Forelimb muscle (tissue), 1 donor: ENCODE results near the gene CRYZL1. TPM values are rescaled to one million over a fixed set of nuclear protein-coding genes. Genes with fewer than 3 reads are reported as not detected.

Source experiments
- DNase-seq: peaks from one replicate; pipeline ENCODE4 v3.0.0-alpha.2; 2013; ENCODE audit warnings: low read depth
- polyA plus RNA-seq: library from polyadenylated mRNA; unstranded; fragments of 120-200 nt; gene quantifications from one replicate; pipeline ENCODE4 v1.2.1, GENCODE V29; 2013; ENCODE audit not compliant: insufficient read length

The CRYZL1 gene
- polyA plus RNA-seq, 1 donor = 28.8 TPM

- DNase-seq = no peak
Observed at GRCh38 chr21:33561373-33561772, 80.2 kb downstream of the CRYZL1 start.

GRCh38 chr21:33560965-33561364 lies 80.6 kb downstream of the CRYZL1 start:
- DNase-seq = no peak

- no peak for DNase-seq
Observed at GRCh38 chr21:33559813-33560212, 81.7 kb downstream of the CRYZL1 start.

GRCh38 chr21:33558777-33559421 lies 82.6 kb downstream of the CRYZL1 start:
- DNase-seq = no peak

- DNase-seq = no peak
Observed at GRCh38 chr21:33557447-33557846, 84.1 kb downstream of the CRYZL1 start.

- DNase-seq = no peak
Observed at GRCh38 chr21:33554982-33555344, 86.6 kb downstream of the CRYZL1 start.

- no peak for DNase-seq
Observed at GRCh38 chr21:33554236-33554981, 87.1 kb downstream of the CRYZL1 start.

GRCh38 chr21:33552999-33553598 lies 88.4 kb downstream of the CRYZL1 start:
- no peak for DNase-seq

GRCh38 chr21:33552093-33552998 lies 89.2 kb downstream of the CRYZL1 start:
- no peak for DNase-seq

GRCh38 chr21:33551664-33552063 lies 89.9 kb downstream of the CRYZL1 start:
- no peak for DNase-seq

- DNase-seq = no peak
Observed at GRCh38 chr21:33550772-33551660, 90.5 kb downstream of the CRYZL1 start.

GRCh38 chr21:33549848-33550771 lies 91.4 kb downstream of the CRYZL1 start:
- no peak for DNase-seq

- no peak for DNase-seq
Observed at GRCh38 chr21:33546086-33546485, 95.5 kb downstream of the CRYZL1 start.

GRCh38 chr21:33544451-33545195 lies 96.9 kb downstream of the CRYZL1 start:
- DNase-seq = no peak

GRCh38 chr21:33543505-33544129 lies 97.9 kb downstream of the CRYZL1 start:
- DNase-seq = no peak

- DNase-seq = peak; percentile 96
Observed at GRCh38 chr21:33542640-33543504, 98.7 kb downstream of the CRYZL1 start, which contains the start of gene SON. TSS of gene SON (plus strand) at chr21:33543038. CDS start at chr21:33543093, 55 bp downstream.
